OCI-LY7 (cell line): Measurements from ENCODE around the gene ZNF407.

Experiments
- EZH2phosphoT487 ChIP-seq: fragments of 200-600 bp; sonication (generic); IDR thresholded peaks from 2 replicates; pipeline ENCODE4 v1.6.1; 2018; ENCODE audit warnings: low read depth, borderline replicate concordance, mild to moderate bottlenecking, mixed run types, antibody characterized with exemption, low read length, moderate library complexity, mixed read lengths
- TF ChIP-seq, protein P1 (sequence below): fragments of 200-600 bp; sonication (generic); conservative IDR thresholded peaks from 2 replicates; pipeline ENCODE4 v1.5.1; 2014; ENCODE audit warnings: mild to moderate bottlenecking, antibody characterized with exemption, low read length, moderate library complexity, mixed read lengths

DNA sequence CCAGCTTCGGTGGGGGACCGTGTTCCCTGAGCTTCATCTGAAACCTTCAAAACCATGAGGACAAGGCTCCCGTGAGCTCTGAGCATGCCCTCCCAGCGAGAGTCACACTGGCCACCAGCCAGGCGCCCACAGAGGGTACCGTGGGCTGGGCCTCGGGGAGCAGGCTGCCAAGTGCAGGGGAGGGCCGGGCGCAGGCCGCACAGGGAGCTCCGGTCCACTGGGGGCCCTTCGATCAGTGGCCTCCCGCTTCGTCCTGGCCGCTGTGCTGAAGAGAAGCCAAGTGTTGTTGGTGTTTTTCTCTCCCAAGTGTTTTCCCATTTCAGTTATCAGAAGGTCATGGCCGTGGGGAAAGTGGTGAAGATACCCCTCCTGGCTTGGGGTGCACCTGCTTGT lies 466.8 kb downstream of the ZNF407 start:
- TF ChIP-seq EZH2phosphoT487 = no peak
- TF ChIP-seq, protein P1, sequence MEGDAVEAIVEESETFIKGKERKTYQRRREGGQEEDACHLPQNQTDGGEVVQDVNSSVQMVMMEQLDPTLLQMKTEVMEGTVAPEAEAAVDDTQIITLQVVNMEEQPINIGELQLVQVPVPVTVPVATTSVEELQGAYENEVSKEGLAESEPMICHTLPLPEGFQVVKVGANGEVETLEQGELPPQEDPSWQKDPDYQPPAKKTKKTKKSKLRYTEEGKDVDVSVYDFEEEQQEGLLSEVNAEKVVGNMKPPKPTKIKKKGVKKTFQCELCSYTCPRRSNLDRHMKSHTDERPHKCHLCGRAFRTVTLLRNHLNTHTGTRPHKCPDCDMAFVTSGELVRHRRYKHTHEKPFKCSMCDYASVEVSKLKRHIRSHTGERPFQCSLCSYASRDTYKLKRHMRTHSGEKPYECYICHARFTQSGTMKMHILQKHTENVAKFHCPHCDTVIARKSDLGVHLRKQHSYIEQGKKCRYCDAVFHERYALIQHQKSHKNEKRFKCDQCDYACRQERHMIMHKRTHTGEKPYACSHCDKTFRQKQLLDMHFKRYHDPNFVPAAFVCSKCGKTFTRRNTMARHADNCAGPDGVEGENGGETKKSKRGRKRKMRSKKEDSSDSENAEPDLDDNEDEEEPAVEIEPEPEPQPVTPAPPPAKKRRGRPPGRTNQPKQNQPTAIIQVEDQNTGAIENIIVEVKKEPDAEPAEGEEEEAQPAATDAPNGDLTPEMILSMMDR = no peak
